Loucy (cell line): ENCODE data around the gene TNC.

ENCODE experiments used
- CTCF ChIP-seq: fragments of 200-600 bp; sonication (generic); conservative IDR thresholded peaks from 2 replicates; pipeline ENCODE4 v1.5.1; 2014; ENCODE audit warnings: mild to moderate bottlenecking, antibody characterized with exemption, low read length
- EZH2phosphoT487 ChIP-seq: fragments of 200-600 bp; IDR thresholded peaks from 2 replicates; pipeline ENCODE4 v1.6.1; 2018; ENCODE audit warnings: antibody characterized with exemption, mild to moderate bottlenecking, moderate library complexity, borderline replicate concordance

- TF ChIP-seq CTCF (no peak), EZH2phosphoT487 (no peak)
These were observed 36.7 kb upstream of the TNC start for GRCh38 chr9:115154617-115155016.
